NCI-H2107 (cell line): Measurements from ENCODE around the gene SMYD3.

ENCODE experiments used
- DNase-seq: peaks from one replicate; lab custom pipeline; 2025; lab: John Stamatoyannopoulos, UW

SMYD3 gene

DNA sequence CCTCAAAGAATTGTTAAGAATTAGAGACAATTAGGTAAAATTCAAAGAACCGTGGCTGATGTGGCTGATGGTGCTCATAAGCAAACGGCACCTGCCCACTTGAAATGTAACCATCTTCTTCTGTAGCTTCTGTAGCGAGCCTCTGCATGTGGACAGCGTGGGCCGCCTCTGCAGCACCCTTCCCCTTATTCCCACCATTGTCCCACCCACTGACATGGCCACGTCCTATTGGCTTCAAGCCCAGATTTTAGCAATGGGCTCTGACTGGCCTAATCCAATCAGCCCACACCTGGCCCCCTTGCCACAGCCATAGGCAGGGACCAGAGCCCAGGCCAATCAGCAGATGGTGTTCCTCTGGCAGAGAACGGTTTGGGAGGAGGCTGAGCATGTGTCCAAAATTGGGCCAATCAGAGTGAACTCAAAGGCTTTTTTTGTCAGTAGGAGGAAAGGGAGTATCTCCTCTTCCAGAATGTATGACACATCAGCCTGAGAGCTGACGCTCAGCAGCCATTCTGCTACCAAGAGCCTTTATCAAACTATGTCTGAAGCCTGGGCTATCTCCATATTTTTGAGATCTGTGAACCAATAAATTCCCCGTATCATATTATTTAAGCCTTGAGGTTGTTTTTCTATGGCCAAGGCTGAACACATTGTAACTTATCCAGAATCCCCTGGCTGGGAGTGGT is 518.5 kb downstream of the SMYD3 start:
- no peak for DNase-seq

GRCh38 chr1:245987997-245988392 is 519.1 kb downstream of the SMYD3 start:
- DNase-seq, result no peak

GRCh38 chr1:245987577-245987976 is 519.5 kb downstream of the SMYD3 start:
- no peak for DNase-seq

GRCh38 chr1:245987219-245987545 is 519.9 kb downstream of the SMYD3 start:
- DNase-seq, result no peak

- DNase-seq, result no peak
These were observed 520.5 kb downstream of the SMYD3 start for GRCh38 chr1:245986404-245987218.

- DNase-seq, result no peak
These were observed 522.5 kb downstream of the SMYD3 start for GRCh38 chr1:245984390-245985155.

- no peak for DNase-seq
These were observed 523.6 kb downstream of the SMYD3 start for GRCh38 chr1:245983294-245983967.

GRCh38 chr1:245979589-245979988 is 527.5 kb downstream of the SMYD3 start:
- DNase-seq, result no peak

DNA sequence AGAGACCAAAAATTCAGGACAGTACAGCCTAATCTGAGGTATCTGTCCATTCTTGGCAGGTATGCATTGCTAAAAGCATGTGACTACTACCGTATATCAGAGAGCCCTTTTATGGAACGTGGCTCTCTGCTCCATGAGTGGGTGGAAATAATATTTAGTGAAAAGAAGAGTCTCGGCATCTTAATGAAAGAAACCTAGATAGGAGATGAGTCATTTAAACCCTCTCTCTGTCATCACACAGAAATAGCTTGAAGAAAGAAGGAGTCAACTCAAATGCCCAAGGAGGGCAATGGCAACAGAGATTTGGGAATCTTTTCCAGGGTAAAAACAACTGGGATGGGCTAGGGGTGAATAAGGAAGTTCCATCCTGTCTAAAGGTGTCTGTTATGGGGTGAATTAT is 528.2 kb downstream of the SMYD3 start:
- no peak for DNase-seq

DNA sequence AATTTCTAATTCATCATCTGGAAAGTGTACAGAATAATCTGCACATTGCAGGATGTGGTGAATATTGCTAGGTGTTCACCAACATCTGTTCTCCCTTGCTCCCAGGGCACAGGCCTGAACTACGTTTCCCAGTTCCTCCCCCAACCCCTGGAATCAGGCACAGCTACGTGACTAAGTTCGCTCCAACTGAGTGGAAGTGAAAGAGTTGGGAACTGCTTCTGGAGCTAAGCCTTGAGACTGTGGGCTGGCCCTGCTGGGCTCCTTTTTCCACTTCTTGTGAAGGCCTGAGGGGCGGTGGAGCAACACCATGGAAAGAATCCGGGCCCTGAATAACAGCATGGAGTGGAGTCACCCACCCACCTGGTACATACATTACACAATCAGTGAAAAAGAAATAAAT is 534.6 kb downstream of the SMYD3 start:
- no peak for DNase-seq

GRCh38 chr1:245971711-245972085 is 535.4 kb downstream of the SMYD3 start:
- DNase-seq, result no peak

- peak; percentile 33 for DNase-seq
These were observed 535.9 kb downstream of the SMYD3 start for GRCh38 chr1:245971076-245971710.

DNA sequence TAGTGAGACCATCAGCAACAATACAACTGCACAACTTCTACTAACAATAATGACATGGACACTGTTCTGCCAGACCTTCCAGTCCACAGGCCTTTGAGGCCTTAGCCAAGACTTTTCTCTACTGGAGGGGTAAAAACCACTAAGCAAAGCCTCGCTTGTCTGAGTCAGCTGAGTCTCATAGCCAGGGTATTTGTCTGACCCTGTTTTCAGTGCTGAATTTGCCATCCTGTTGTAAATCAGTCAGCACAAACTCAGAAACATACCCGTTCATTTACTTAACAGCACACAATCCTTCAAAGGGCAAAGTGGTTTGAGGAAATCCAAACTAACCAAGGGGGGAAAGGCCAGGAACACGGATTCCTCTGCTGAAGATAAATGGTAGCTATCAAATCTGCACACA is 537.8 kb downstream of the SMYD3 start:
- no peak for DNase-seq

GRCh38 chr1:245968775-245969174 is 538.3 kb downstream of the SMYD3 start:
- DNase-seq, result no peak

DNA sequence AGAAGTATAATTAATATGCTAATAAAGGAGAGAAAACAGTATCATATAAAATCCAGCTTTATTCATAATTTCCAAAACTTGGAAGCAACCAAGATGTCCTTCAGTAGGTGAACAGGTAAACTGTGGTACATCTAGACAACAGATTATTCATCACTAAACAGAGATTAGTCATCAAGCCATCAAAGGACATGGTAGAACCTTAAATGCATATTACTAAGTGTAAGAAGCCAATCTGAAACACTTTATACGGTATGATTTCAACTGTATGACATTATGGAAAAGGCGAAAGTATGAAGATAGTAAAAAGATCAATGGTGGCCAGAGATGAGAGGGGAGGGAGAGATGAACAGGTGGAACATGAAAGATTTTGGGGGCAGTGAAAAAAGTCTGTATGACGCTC is 541.7 kb downstream of the SMYD3 start:
- no peak for DNase-seq

DNA sequence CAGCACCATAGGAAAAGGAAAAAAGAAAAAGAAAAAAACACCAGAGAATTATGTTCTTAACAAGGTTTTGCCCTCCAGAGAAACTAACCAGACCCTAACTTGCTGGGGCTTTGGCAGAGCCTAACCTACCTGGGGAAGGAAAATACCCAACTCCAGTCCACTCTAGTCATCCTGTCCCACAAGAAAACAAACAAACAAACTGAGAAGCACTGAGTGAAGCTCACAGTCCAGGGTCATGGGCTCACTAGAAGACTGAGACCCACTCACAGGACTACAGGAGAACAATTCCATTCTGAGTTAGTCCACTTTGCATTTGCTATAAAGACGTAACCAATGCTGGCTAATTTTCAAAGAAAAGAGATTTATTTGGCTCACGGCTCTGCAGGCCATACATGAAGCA is 543.4 kb downstream of the SMYD3 start:
- no peak for DNase-seq

- DNase-seq, result no peak
These were observed 544.6 kb downstream of the SMYD3 start for GRCh38 chr1:245962453-245962852.

DNA sequence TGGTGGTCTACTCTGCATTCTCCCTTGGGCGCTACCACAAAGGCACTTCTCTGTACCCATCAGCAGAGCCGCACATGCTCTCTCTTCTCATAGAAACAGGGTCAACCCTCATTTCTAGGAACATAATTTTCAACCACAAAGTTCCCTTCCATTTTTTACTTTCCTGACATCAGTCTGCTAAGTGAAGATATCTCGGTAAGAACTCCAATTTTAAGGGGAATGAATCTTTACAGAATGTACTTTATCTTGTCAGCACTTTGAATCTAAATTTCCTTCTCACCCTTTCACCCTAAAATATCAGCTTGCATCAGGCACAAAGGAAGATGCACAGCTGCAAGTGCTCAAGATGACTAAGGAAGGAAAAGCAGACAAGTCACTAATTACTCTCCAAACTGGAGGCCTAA is 545.9 kb downstream of the SMYD3 start:
- DNase-seq, result no peak

DNA sequence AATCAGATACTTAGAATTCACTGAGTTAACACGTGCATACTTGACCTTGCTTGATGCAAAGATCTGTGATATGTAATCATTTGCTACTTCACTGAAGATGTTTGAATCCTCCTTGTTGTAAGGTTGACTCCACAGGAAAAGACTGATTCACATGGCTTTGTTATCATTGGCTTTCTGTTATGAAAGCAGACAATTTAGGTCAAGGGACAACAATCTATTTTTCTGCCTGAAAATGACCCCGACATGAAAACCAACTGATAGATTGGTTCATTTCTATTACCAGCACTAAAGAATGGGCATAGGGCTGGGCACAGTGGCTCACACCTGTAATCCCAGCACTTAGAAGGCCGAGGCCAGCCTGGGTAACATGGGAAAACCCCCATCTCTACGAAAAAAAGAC is 546.9 kb downstream of the SMYD3 start:
- DNase-seq, result no peak

DNA sequence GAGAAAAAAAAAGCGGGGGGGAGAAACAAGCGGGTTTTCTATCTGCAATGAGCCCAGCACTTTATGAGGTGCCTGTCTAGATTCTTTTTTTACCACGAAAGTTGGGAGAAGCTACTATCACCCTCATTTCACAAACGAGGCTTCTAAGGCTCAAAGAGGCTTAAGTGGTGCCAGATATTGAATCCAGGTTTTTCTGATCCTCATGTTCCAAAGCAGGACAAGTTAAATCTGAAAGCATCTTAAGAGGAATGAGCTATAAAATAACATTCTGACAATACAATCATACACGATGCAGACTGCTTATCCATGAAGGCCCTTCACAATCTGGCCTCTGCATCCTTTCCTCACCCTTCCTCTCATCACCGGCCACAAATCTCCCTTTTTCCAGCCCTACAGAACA is 549.1 kb downstream of the SMYD3 start:
- DNase-seq, result no peak

DNA sequence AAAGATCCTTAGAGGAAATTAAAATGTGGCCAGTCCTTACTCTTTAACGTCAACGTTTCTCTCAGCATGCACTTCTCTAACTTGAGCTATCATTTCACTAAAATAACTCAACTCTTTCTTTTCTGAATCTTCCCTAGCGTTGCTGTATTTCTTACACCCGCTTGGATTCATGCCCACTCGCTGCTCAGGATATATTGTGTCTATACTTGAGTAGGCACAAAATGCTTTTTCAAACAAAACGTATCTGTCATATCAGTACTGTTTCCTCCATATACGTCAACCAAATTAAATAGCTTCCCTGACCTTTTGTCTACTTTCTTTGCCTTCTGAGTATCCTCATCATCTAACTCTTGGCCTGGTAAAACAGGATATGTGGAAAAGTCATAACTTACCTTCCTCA is 549.7 kb downstream of the SMYD3 start:
- no peak for DNase-seq

DNA sequence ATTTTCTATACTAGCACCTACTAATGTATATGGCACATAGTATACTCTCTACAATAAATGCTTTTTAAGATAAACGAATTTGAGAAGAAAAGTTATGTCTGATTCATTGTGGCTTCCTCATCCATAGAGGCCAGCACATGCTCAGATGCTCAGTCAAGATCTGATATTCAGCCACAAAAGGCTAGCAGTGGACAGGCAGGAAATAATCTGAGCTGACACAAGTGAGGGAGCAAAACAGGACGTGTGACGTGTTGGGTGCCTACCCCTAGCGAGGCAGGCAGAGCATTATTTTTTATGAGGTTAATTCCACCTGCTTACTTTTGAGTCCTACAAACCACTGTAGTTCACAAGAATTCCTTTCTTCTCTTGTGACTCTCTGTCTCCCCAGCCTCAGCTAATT is 550.9 kb downstream of the SMYD3 start:
- DNase-seq, result no peak
